ENCODE results near the gene PROKR2.

PROKR2 gene

GRCh38 chr20:5327356-5327755 lies 10.6 kb upstream of the PROKR2 start:
- H3K4me3 ChIP-seq (ENCODE audit: low read depth, low read length): no peak overlapping the region
- no peak for DNase-seq (ENCODE audit: low read depth)
- no peak for TF ChIP-seq CTCF (IDR thresholded peaks at IDR 0.05; ENCODE audit: control insufficient read depth, extremely low read depth, insufficient read depth)

- TF ChIP-seq CTCF (IDR thresholded peaks at IDR 0.05; ENCODE audit: control insufficient read depth, extremely low read depth, insufficient read depth): no peak
- DNase-seq (ENCODE audit: low read depth): no peak
- H3K4me3 ChIP-seq (ENCODE audit: low read depth, low read length): no peak overlapping the region
Observed at GRCh38 chr20:5315807-5316187, 957 bp downstream of the PROKR2 start.

GRCh38 chr20:5313916-5314315 lies 2.8 kb downstream of the PROKR2 start:
- TF ChIP-seq CTCF (IDR thresholded peaks at IDR 0.05; ENCODE audit: control insufficient read depth, extremely low read depth, insufficient read depth): no peak
- DNase-seq (ENCODE audit: low read depth): no peak
- H3K4me3 ChIP-seq (ENCODE audit: low read depth, low read length): no peak overlapping the region

- H3K4me3 ChIP-seq (ENCODE audit: low read depth, low read length): no peak overlapping the region
- TF ChIP-seq CTCF (IDR thresholded peaks at IDR 0.05; ENCODE audit: control insufficient read depth, extremely low read depth, insufficient read depth): no peak
- no peak for DNase-seq (ENCODE audit: low read depth)
Observed at GRCh38 chr20:5312518-5312917, 4.2 kb downstream of the PROKR2 start.

GRCh38 chr20:5309971-5310370 lies 6.8 kb downstream of the PROKR2 start:
- no peak for TF ChIP-seq CTCF (IDR thresholded peaks at IDR 0.05; ENCODE audit: control insufficient read depth, extremely low read depth, insufficient read depth)
- DNase-seq (ENCODE audit: low read depth): no peak
- H3K4me3 ChIP-seq (ENCODE audit: low read depth, low read length): no peak overlapping the region

- no peak for DNase-seq (ENCODE audit: low read depth)
- no peak for TF ChIP-seq CTCF (IDR thresholded peaks at IDR 0.05; ENCODE audit: control insufficient read depth, extremely low read depth, insufficient read depth)
Observed at GRCh38 chr20:5298811-5299210, 17.9 kb downstream of the PROKR2 start.

GRCh38 chr20:5297280-5298004 lies 19.3 kb downstream of the PROKR2 start:
- H3K4me3 ChIP-seq (ENCODE audit: low read depth, low read length): no peak overlapping the region
- DNase-seq (ENCODE audit: low read depth): no peak
- no peak for TF ChIP-seq CTCF (IDR thresholded peaks at IDR 0.05; ENCODE audit: control insufficient read depth, extremely low read depth, insufficient read depth)

More at GRCh38 chr20:5298811-5299210, 17.9 kb downstream of the PROKR2 start:
- no peak overlapping the region for H3K4me3 ChIP-seq (ENCODE audit: low read depth, low read length)
